ENCODE data around the gene PLEKHD1.

The PLEKHD1 gene

GRCh38 chr14:69484444-69485314 is at the start of gene PLEKHD1:
Gene PLEKHD1 (plus strand): TSS chr14:69484728. CDS start chr14:69484966, 238 bp downstream.
- in situ Hi-C loops (cut with HindIII; ENCODE audit: low pct_ligation_motif_present, low sequenced_read_pairs), result no loop called here
- Histone ChIP-seq H3K36me3 (replicated peaks) (no peaks in the 10 kb centered on the region), H3K27me3 (replicated peaks) (peaks cover 51% of the 10 kb centered on the region), H3K27ac (no peak within 1 kb of the TSS), H3K4me3 (ENCODE audit: low read depth, low read length) (no peak within 1 kb of the TSS)
- no peak for DNase-seq
- TF ChIP-seq CTCF (IDR thresholded peaks at IDR 0.05; ENCODE audit: low read depth, low read length, missing control alignments), result no peak

- no peak overlapping the region for H3K4me3 ChIP-seq (ENCODE audit: low read depth, low read length)
- TF ChIP-seq CTCF (IDR thresholded peaks at IDR 0.05; ENCODE audit: low read depth, low read length, missing control alignments), result no peak
- DNase-seq, result no peak
- peaks cover 4% of the 10 kb centered on the region for H3K36me3 ChIP-seq (replicated peaks)
- in situ Hi-C loops (cut with HindIII; ENCODE audit: low pct_ligation_motif_present, low sequenced_read_pairs), result no loop called here
- no peak overlapping the region for H3K27ac ChIP-seq
- H3K27me3 ChIP-seq (replicated peaks), result no peaks in the 10 kb centered on the region
Measured at GRCh38 chr14:69439521-69440270, 44.8 kb upstream of the PLEKHD1 start.

- in situ Hi-C loops (cut with HindIII; ENCODE audit: low pct_ligation_motif_present, low sequenced_read_pairs), result no loop called here
- H3K36me3 ChIP-seq (replicated peaks), result peaks cover 4% of the 10 kb centered on the region
- no peaks in the 10 kb centered on the region for H3K27me3 ChIP-seq (replicated peaks)
- no peak for DNase-seq
- no peak overlapping the region for H3K27ac ChIP-seq
- no peak for TF ChIP-seq CTCF (IDR thresholded peaks at IDR 0.05; ENCODE audit: low read depth, low read length, missing control alignments)
- no peak overlapping the region for H3K4me3 ChIP-seq (ENCODE audit: low read depth, low read length)
Measured at GRCh38 chr14:69441948-69442347, 42.6 kb upstream of the PLEKHD1 start.

- Histone ChIP-seq H3K36me3 (replicated peaks) (peaks cover 4% of the 10 kb centered on the region), H3K27me3 (replicated peaks) (no peaks in the 10 kb centered on the region), H3K27ac (no peak overlapping the region), H3K4me3 (ENCODE audit: low read depth, low read length) (no peak overlapping the region)
- TF ChIP-seq CTCF (IDR thresholded peaks at IDR 0.05; ENCODE audit: low read depth, low read length, missing control alignments), result no peak
- no peak for DNase-seq
- in situ Hi-C loops (cut with HindIII; ENCODE audit: low pct_ligation_motif_present, low sequenced_read_pairs), result no loop called here
Measured at GRCh38 chr14:69443296-69443805, 41.2 kb upstream of the PLEKHD1 start.

- DNase-seq, result no peak
- no peak overlapping the region for H3K4me3 ChIP-seq (ENCODE audit: low read depth, low read length)
- in situ Hi-C loops (cut with HindIII; ENCODE audit: low pct_ligation_motif_present, low sequenced_read_pairs), result no loop called here
- no peak overlapping the region for H3K27ac ChIP-seq
- no peak for TF ChIP-seq CTCF (IDR thresholded peaks at IDR 0.05; ENCODE audit: low read depth, low read length, missing control alignments)
- no peaks in the 10 kb centered on the region for H3K27me3 ChIP-seq (replicated peaks)
- no peaks in the 10 kb centered on the region for H3K36me3 ChIP-seq (replicated peaks)
Measured at GRCh38 chr14:69449216-69449615, 35.3 kb upstream of the PLEKHD1 start.

All from brain microvascular endothelial cell (primary cell).